ENCODE results near the gene ARHGEF26.
"Not testable (repeated sequence)": the region's sequence is repeated elsewhere in the genome, so short reads cannot be mapped to it uniquely, and the experiment has no call there.

Gene ARHGEF26, protein sequence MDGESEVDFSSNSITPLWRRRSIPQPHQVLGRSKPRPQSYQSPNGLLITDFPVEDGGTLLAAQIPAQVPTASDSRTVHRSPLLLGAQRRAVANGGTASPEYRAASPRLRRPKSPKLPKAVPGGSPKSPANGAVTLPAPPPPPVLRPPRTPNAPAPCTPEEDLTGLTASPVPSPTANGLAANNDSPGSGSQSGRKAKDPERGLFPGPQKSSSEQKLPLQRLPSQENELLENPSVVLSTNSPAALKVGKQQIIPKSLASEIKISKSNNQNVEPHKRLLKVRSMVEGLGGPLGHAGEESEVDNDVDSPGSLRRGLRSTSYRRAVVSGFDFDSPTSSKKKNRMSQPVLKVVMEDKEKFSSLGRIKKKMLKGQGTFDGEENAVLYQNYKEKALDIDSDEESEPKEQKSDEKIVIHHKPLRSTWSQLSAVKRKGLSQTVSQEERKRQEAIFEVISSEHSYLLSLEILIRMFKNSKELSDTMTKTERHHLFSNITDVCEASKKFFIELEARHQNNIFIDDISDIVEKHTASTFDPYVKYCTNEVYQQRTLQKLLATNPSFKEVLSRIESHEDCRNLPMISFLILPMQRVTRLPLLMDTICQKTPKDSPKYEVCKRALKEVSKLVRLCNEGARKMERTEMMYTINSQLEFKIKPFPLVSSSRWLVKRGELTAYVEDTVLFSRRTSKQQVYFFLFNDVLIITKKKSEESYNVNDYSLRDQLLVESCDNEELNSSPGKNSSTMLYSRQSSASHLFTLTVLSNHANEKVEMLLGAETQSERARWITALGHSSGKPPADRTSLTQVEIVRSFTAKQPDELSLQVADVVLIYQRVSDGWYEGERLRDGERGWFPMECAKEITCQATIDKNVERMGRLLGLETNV

DNA sequence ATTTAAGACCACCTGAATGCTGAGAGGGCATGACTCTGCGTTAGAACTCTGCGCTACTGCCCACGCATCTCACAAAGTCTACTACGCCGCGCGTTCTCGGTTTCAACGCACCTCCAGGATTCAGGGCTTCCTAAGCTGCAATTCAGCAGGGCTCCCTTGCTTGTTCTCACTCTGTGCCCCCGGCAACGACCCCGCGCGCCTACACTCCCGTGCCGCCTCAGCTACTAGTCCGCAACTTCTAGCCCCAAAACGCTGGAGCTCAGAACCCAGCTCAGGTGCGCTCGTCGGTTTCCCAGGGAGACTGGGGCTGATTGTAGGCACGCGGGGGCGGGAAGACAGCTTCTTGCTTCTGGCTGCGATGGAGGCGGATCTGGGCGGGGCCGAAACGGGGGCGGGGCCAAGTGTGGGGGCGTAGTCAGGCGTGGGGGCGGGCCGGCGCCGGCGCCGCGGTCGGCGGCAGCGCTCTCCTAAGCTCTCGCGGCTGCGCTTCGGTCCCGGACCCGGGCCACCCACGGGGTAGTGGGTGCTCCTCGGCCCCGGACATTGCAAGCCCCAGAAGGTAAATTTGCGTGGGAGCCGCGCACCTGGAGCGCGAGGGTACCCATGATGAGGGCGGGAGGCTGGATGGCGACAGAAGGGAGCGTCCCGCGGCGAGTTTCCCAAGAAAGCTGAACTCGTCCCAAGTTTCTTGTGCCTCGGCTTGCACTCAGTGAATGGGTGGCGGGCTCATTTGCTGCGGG lies at the start of gene ARHGEF26:
Gene ARHGEF26 (plus strand): TSS at position 430 of the 740 bp plus-strand sequence. CDS start 603 bp downstream, outside the sequence.
- DNase-seq = peak; percentile 91

DNA sequence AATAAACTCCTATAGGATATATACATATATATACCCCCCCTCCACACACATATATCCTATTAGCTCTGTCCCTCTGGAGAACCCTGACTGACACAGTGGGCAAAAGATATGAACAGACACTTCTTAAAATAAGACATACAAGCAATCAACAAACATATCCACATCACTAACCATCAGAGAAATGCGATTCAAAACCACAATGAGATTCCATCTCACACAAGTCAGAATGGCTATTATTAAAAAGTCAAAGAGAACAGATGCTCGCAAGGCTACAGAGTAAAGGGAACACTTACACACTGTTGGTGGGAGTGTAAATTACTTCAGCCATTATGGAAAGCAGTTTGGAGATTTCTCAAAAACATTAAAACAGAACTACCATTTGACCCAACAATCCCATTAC lies 46.2 kb upstream of the ARHGEF26 start:
- no peak for DNase-seq

- no peak for DNase-seq
These were observed 42.5 kb upstream of the ARHGEF26 start for GRCh38 chr3:154078672-154079071.

DNA sequence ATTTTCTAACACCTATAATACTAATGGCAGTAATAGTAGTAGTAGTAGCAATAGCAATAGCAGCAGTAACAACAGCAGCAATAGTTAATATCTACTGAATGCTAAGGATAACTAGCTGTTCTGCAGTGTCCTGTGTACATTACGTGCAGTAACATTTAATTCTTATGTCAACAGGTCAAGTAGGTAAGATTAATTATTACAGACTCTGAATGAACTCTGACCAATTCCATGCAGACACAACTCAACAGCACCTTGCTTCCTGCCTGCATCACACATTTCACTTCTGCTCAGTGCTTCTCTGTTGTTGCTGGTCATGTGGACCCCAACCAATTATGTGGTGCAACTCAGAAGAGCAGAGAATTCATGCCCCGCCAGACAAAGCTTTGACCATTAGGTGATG lies 39.9 kb upstream of the ARHGEF26 start:
- DNase-seq = no peak

DNA sequence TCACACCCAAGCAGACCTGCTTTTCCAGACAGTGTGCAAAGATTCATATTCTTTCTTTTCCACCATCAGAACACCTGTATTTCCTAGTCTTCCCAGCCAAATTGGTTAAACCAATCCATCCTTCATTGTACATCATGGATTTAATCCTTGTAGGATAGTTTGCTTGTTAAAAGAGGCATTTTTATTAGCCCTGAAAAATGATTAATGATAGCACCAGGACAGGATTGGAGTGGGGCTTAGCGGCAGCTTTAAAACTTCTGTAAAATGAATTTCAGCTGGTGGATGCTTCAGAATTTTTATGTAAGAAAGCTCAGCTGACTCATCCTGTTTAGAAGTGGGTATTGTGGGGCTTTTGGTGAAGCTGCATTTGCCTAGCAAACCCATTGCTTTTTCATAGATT lies 36.1 kb upstream of the ARHGEF26 start:
- no peak for DNase-seq

DNA sequence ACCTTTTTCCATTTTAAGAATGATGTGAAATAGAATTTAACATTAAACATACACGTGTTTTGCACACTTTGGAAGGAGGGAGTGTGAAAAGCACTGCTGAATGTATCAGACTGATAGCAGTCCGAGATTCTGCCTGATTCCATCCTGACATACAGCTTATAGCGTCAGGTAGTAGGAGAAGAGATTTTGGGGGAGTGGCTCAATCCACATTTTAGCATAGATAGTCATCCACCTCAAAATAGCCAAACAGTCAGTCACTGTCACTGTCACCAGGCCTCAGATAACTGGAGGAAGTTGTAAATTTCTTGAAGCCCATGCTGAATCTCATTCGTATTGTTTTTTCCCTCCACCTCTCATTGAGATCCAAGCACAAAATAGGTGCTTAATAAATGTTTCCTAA lies 35.4 kb upstream of the ARHGEF26 start:
- DNase-seq = no peak

- DNase-seq = no peak
These were observed 34.9 kb upstream of the ARHGEF26 start for GRCh38 chr3:154086286-154086685.

- DNase-seq = not testable (repeated sequence)
These were observed 33.3 kb upstream of the ARHGEF26 start for GRCh38 chr3:154087756-154088480.

- DNase-seq = no peak
These were observed 31.5 kb upstream of the ARHGEF26 start for GRCh38 chr3:154089421-154090420.

- no peak for DNase-seq
These were observed 27.1 kb upstream of the ARHGEF26 start for GRCh38 chr3:154094051-154094450.

GRCh38 chr3:154095832-154096421 lies 25.3 kb upstream of the ARHGEF26 start:
- no peak for DNase-seq

- DNase-seq = no peak
These were observed 22.8 kb upstream of the ARHGEF26 start for GRCh38 chr3:154098376-154098775.

DNA sequence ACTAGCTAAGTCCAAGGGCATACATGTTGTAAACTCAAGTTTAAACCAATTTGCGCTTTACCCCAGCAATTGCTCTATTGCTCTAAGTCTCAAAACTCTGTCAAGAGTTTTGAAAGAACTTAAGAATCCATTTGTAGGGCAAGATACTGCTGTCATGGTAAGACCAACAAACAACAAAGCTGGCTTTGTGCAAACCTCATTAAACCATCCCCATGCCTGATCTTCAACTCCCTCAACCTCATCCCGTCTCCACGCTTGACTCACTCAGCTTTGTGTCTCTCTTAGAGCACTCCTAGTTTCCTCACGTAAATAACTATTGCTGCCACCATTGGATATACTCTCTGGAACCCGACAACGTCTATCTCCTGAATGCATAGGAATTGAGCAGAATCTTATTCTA lies 20.6 kb upstream of the ARHGEF26 start:
- no peak for DNase-seq

DNA sequence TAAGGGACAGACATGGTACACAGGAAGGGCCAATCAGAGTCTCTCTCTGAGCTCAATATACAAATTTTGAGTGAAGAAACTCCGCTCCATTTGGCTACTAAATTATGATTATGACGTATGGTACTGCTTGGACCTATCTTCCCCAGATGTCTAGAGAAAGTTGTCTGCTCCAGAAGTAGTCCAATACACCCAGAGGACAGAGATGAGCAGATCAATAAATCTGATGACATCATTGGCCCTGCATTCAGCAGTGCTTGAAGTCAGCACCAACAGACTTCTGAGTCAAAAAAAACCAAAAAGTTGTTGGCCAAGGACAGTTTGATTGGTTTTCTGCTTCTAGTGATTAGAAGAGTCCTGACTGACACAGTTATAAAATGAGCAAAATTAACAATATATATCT lies 19.9 kb upstream of the ARHGEF26 start:
- no peak for DNase-seq

DNA sequence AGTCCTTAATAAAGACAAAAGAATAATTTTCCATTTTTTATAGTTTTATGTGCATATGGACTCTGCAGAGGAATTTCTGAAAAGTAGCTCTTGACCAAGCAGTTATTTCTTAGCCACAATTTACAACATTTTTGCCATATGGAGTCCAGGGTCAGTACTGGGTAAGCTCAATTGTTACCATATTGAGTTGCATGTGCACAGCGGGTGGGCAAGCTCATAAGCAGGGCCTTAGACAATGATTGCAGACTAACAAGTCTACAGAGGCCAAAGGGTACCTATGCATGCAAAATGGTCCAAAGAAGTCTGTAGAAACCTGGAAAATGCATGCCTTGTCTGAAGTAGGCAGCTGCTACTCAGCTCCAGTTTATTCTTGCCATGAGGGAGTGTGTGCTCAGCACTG lies 19.0 kb upstream of the ARHGEF26 start:
- DNase-seq = peak; percentile 28

DNA sequence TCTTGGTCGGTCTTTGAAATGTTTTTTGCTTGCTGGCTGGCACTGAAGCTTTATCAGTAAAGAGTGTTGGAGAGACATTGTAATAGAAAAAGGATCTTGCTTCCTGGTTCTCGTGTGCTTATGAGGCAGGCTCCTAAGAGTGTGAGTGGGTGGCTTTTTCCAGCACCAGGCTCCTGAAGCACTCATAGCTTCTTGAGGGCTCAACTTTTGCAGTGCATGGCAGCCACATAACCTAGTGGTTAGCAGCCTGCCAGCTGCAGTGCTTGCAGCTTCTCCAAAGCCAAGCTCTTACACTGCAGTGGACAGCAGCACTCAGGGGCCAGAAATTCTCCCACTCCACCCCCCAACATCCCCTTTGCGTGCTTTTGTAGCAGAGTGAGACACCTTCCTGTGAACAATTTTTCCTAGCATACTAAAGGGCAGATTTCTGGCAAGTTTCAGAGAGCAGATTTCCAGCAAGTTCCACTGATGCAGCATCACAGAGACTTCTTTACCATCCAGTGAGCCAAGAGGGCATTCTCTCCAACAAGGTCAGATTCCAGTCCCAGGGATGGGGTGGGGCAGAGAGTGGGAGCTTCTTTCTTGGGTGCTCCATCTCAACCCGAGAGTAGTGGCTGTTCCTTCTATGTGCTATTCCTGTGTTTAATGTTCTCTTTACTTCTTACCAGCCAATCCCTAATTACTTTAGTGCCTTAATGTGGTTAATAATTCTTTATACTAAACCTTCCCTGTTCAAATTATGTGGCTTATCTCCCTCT lies 15.8 kb upstream of the ARHGEF26 start:
- DNase-seq = no peak

- DNase-seq = peak; percentile 59
These were observed 9.7 kb upstream of the ARHGEF26 start for GRCh38 chr3:154111365-154111935.

- DNase-seq = peak; percentile 48
These were observed 8.9 kb upstream of the ARHGEF26 start for GRCh38 chr3:154112146-154112852.

DNA sequence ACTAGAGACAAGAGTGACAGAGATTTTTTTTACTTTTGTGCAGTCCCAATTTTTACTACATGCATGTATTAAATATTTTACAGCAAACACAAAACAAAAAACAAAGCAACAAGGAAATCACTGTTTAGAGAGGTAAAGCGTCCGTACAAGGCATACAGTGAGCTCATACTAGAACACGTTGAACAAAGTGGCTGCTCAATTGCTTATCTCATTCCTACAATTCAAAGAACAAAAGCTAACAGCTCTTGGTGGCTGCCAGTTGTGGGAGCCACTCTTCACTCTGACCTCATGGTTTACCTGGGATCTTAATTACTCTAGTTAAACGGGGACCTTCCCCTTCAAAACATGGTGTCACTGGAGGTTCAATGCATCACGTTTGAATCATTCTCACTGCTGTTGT lies 7.6 kb upstream of the ARHGEF26 start:
- no peak for DNase-seq

All from retina (tissue), 1 donor.